ENCODE data around the gene TSPAN2. TPM values are rescaled to one million over a fixed set of nuclear protein-coding genes. Genes with fewer than 3 reads are reported as not detected.

The TSPAN2 gene
- total and polyA plus RNA-seq, 2 donors (not counting 3 experiments of a cell fraction or from before 2014, with no cell fraction given): 1.5 to 5.0 TPM

- no peak for FAIRE-seq
- dilution Hi-C loops (cut with MboI; ENCODE audit: extremely low pct_ligation_motif_present, low sequenced_read_pairs): no loop called here
- POLR2A ChIA-PET: no interaction called here
Measured at GRCh38 chr1:115127539-115127938, 38.2 kb upstream of the TSPAN2 start.

More at GRCh38 chr1:115127539-115127938, 38.2 kb upstream of the TSPAN2 start:
- H3K9me1 ChIP-seq (replicated peaks; ENCODE audit: control insufficient read depth, extremely low read depth, insufficient read depth, low read length): no peaks in the 10 kb centered on the region
- no peaks in the 10 kb centered on the region for H3K9me3 ChIP-seq (replicated peaks; ENCODE audit: control insufficient read depth, insufficient read depth, low read length)
- H3K36me3 ChIP-seq (ENCODE audit: control insufficient read depth in 2 of 2, extremely low read depth in 1 of 2, insufficient read depth in 2 of 2, low read length in 2 of 2): no peaks in the 10 kb centered on the region
- no peak overlapping the region for H3K27ac ChIP-seq (ENCODE audit: insufficient read depth, low read depth, low read length)
- no peaks in the 10 kb centered on the region for H4K20me1 ChIP-seq (replicated peaks; ENCODE audit: control insufficient read depth, extremely low read depth, insufficient read depth, low read length)
- no peak overlapping the region for H2AFZ ChIP-seq (ENCODE audit: low read depth, low read length)
- TF ChIP-seq MYC (IDR thresholded peaks at IDR 0.05; ENCODE audit: low read depth, low read length) (no peak), GATA2 (IDR thresholded peaks at IDR 0.05; ENCODE audit: insufficient read depth, insufficient read length, low read depth, low read length) (no peak), POLR2AphosphoS5 (IDR thresholded peaks at IDR 0.05; ENCODE audit: insufficient read depth, low read depth, low read length) (no peak), JUN (IDR thresholded peaks at IDR 0.05; ENCODE audit: borderline replicate concordance, insufficient read depth, insufficient read length, low read depth) (no peak), CTCF (IDR thresholded peaks at IDR 0.05; ENCODE audit: extremely low read depth in 1 of 2, insufficient read depth in 1 of 2, low read depth in 1 of 2, low read length in 2 of 2) (no peak)
- no peak overlapping the region for H3K9ac ChIP-seq (replicated peaks; ENCODE audit: extremely low read depth, insufficient read depth, low read length)
- DNase-seq (ENCODE audit: low read depth, low spot score): no peak
- no peak overlapping the region for H3K4me3 ChIP-seq (replicated peaks in 1 of 3; ENCODE audit: insufficient read depth in 1 of 3, low read depth in 1 of 3, low read length in 3 of 3)
- H3K27me3 ChIP-seq (ENCODE audit: control insufficient read depth in 2 of 2, insufficient read depth in 2 of 2, low read length in 2 of 2): peaks cover 0 to 3% of the 10 kb centered on the region in 2 experiments
- no peak overlapping the region for H3K4me2 ChIP-seq (ENCODE audit: insufficient read depth, low read length)
- CTCF ChIA-PET: interaction anchor here (1.1 to 2.1 kb wide), 3 partner anchors 15 to 579 kb away, joined by 3 to 11 read pairs (median 4); no protein-coding TSS in a partner anchor
- H3K79me2 ChIP-seq (ENCODE audit: control insufficient read depth, insufficient read depth, low read length): no peaks in the 10 kb centered on the region
- no peaks in the 10 kb centered on the region for H3K4me1 ChIP-seq (ENCODE audit: control insufficient read depth, extremely low read depth, insufficient read depth, low read length)
- BruUV-seq (replicated peaks): no TSS peak
- intact Hi-C loops (cut with micrococcal nuclease): no loop called here

All from endothelial cell of umbilical vein (primary cell).